Osteoblast (primary cell): ENCODE results near the gene PIGP. TPM values are rescaled to one million over a fixed set of nuclear protein-coding genes. Genes with fewer than 3 reads are reported as not detected.
"Not testable (repeated sequence)": the region's sequence is repeated elsewhere in the genome, so short reads cannot be mapped to it uniquely, and the experiment has no call there.

Experiments
- DNase-seq: peaks from one replicate; pipeline ENCODE4 v3.0.0; 2011; ENCODE audit warnings: low spot score, mixed read lengths; ENCODE audit not compliant: insufficient read length; ENCODE audit errors: missing footprints
- H2AFZ ChIP-seq: 2 replicates; pipeline ENCODE4 v1.6.0; 2011; ENCODE audit warnings: mild to moderate bottlenecking, low read length
- H3K27ac ChIP-seq: 2 replicates; pipeline ENCODE4 v1.5.1; 2011; ENCODE audit warnings: mild to moderate bottlenecking, low read depth, low read length, moderate library complexity
- H3K27me3 ChIP-seq: 2 replicates; pipeline ENCODE4 v1.6.0; 2012; ENCODE audit warnings: mild to moderate bottlenecking, control low read depth, inconsistent platforms, low read length, moderate library complexity; ENCODE audit not compliant: insufficient read depth
- H3K36me3 ChIP-seq: 2 replicates; pipeline ENCODE4 v1.5.1; 2011; ENCODE audit warnings: mild to moderate bottlenecking, low read length, control low read depth, moderate library complexity; ENCODE audit not compliant: insufficient read depth
- H3K4me1 ChIP-seq: 2 replicates; pipeline ENCODE4 v1.5.1; 2011; ENCODE audit warnings: mild to moderate bottlenecking, low read length, control low read depth, moderate library complexity; ENCODE audit not compliant: insufficient read depth
- H3K4me2 ChIP-seq: 2 replicates; pipeline ENCODE4 v1.6.0; 2011; ENCODE audit warnings: mild to moderate bottlenecking, low read length; ENCODE audit not compliant: insufficient read depth
- H3K4me3 ChIP-seq: fragments of 200-600 bp; sonication (generic); 3 replicates; pipeline ENCODE4 v1.5.1; 2012; ENCODE audit warnings: mild to moderate bottlenecking, low read length, inconsistent platforms; ENCODE audit not compliant: insufficient read depth
- H3K79me2 ChIP-seq: 2 replicates; pipeline ENCODE4 v1.6.0; 2012; ENCODE audit warnings: mild to moderate bottlenecking, low read length, control low read depth, inconsistent platforms; ENCODE audit not compliant: insufficient read depth
- H3K9me3 ChIP-seq: 2 replicates; pipeline ENCODE4 v1.5.1; 2011; ENCODE audit warnings: low read depth, low read length, control low read depth
- H4K20me1 ChIP-seq: 2 replicates; pipeline ENCODE4 v1.6.0; 2012; ENCODE audit warnings: mild to moderate bottlenecking, low read length, control low read depth; ENCODE audit not compliant: insufficient read depth
- total RNA-seq: library from RNA; depleted of rRNA; stranded (reverse); fragments of >200 nt; gene quantifications from 2 replicates; pipeline ENCODE4 v1.2.3, GENCODE V29; 2012
- TF ChIP-seq, protein P1 (sequence below): IDR thresholded peaks from 2 replicates; pipeline ENCODE4 v1.5.1; 2011; ENCODE audit warnings: mild to moderate bottlenecking, low read depth, low read length, moderate library complexity; ENCODE audit errors: extremely low read depth

PIGP gene
- total RNA-seq, 1 donor = 2.5 TPM

DNA sequence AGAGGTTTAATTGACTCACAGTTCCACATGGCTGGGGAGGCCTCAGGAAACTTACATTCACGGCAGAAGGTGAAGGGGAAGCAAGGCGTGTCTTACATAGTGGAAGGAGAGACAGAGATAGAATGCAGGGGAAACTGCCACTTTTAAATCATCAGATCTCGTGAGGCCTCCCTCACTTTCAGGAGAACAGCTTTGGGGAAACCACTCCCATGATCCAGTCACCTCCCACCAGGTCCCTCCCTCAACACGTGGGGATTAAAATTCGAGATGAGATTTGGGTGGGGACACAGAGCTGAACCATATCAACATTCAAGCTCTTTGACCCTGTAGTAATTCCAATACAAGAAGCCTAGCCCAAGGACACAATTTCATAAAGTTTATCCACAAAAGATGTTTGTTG is 13.7 kb downstream of the PIGP start:
- no peaks in the 10 kb centered on the region for H3K36me3 ChIP-seq
- TF ChIP-seq, protein P1, sequence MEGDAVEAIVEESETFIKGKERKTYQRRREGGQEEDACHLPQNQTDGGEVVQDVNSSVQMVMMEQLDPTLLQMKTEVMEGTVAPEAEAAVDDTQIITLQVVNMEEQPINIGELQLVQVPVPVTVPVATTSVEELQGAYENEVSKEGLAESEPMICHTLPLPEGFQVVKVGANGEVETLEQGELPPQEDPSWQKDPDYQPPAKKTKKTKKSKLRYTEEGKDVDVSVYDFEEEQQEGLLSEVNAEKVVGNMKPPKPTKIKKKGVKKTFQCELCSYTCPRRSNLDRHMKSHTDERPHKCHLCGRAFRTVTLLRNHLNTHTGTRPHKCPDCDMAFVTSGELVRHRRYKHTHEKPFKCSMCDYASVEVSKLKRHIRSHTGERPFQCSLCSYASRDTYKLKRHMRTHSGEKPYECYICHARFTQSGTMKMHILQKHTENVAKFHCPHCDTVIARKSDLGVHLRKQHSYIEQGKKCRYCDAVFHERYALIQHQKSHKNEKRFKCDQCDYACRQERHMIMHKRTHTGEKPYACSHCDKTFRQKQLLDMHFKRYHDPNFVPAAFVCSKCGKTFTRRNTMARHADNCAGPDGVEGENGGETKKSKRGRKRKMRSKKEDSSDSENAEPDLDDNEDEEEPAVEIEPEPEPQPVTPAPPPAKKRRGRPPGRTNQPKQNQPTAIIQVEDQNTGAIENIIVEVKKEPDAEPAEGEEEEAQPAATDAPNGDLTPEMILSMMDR = no peak
- peaks cover 28% of the 10 kb centered on the region for H3K4me1 ChIP-seq
- no peak overlapping the region for H2AFZ ChIP-seq
- H3K79me2 ChIP-seq = no peaks in the 10 kb centered on the region
- peaks cover 3% of the 10 kb centered on the region for H3K27me3 ChIP-seq
- no peaks in the 10 kb centered on the region for H4K20me1 ChIP-seq
- H3K4me2 ChIP-seq = no peak overlapping the region
- no peak overlapping the region for H3K27ac ChIP-seq
- H3K4me3 ChIP-seq = no peak overlapping the region
- H3K9me3 ChIP-seq = no peaks in the 10 kb centered on the region
- DNase-seq = no peak

DNA sequence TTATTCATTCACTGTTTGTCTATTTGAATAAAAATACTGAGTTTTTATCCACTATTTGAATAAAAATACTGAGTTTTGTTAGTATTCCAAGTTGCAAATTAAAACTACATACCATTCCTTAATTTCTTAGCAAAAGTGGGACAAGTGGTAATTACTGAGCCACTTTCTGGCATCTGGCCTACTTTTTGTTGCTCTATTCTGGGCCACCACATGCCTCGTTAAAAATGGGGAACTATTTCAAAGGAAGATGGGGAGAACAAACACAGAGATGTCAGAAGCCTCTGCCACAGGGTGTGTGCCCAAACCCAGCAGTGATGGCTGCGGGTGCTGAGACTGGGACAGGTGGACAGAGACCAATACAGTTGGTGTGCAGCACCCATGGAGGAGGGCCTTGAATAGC is 14.6 kb downstream of the PIGP start:
- H3K9me3 ChIP-seq = no peaks in the 10 kb centered on the region
- H3K27ac ChIP-seq = no peak overlapping the region
- no peak overlapping the region for H3K4me2 ChIP-seq
- H3K4me3 ChIP-seq = no peak overlapping the region
- H2AFZ ChIP-seq = no peak overlapping the region
- no peaks in the 10 kb centered on the region for H3K36me3 ChIP-seq
- H3K27me3 ChIP-seq = peaks cover 3% of the 10 kb centered on the region
- peak; percentile 31 for DNase-seq
- H4K20me1 ChIP-seq = no peaks in the 10 kb centered on the region
- TF ChIP-seq, protein P1 = no peak
- H3K79me2 ChIP-seq = no peaks in the 10 kb centered on the region
- H3K4me1 ChIP-seq = peaks cover 28% of the 10 kb centered on the region

DNA sequence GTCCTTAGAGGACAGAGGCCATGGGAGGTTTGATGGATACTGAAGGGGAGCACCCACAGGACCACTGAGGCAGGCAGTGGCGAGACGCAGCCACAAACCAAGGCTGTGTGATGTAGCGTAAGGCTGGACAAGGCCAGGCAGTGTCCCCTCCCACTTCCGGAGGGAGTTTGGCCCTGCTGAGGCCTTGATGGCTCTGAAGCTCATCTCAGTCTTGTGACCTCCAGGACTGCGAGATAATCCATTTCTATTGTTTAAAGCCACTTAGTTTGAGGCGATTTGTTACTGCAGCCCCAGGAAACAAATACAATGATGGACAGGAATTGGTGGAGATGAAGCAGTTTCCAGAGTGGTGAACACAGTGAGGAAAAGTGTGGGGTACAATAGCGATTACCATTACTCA is 15.3 kb downstream of the PIGP start:
- H2AFZ ChIP-seq = no peak overlapping the region
- no peaks in the 10 kb centered on the region for H4K20me1 ChIP-seq
- no peaks in the 10 kb centered on the region for H3K79me2 ChIP-seq
- H3K27ac ChIP-seq = no peak overlapping the region
- peaks cover 3% of the 10 kb centered on the region for H3K27me3 ChIP-seq
- TF ChIP-seq, protein P1 = no peak
- peaks cover 27% of the 10 kb centered on the region for H3K4me1 ChIP-seq
- H3K4me3 ChIP-seq = no peak overlapping the region
- DNase-seq = no peak
- H3K36me3 ChIP-seq = no peaks in the 10 kb centered on the region
- no peak overlapping the region for H3K4me2 ChIP-seq
- no peaks in the 10 kb centered on the region for H3K9me3 ChIP-seq

DNA sequence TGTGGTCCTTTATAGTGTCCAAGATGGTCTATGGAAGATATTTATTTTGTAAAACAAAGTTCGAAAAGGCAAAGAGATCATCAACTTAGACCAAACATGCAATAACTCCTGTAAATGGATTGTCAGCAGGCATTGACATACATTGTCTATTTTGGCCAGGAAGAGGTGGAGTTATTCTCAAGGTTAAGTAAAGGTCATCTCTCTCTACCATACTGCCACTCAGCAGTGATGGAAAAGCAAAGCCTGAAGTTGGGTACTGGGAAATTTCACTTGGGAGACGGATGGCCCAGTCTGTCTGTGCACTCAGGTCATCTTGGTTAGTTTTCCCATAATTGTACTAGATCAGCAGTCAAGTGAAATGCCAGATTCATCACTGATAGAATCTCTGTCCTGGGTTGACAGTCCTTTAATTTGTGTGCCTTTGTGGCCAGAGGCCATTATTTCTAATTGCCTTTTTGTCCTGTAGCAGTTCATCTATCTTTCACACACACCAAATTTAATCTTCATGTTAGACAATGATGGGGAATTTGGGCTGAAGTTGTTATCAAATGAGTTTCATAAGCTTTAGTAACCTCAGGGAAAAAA is 17.5 kb downstream of the PIGP start:
- no peaks in the 10 kb centered on the region for H4K20me1 ChIP-seq
- no peaks in the 10 kb centered on the region for H3K36me3 ChIP-seq
- H3K27ac ChIP-seq = no peak overlapping the region
- H2AFZ ChIP-seq = no peak overlapping the region
- peaks cover 5% of the 10 kb centered on the region for H3K27me3 ChIP-seq
- TF ChIP-seq, protein P1 = no peak
- H3K4me2 ChIP-seq = no peak overlapping the region
- DNase-seq = no peak
- peaks cover 5% of the 10 kb centered on the region for H3K4me1 ChIP-seq
- H3K79me2 ChIP-seq = no peaks in the 10 kb centered on the region
- H3K9me3 ChIP-seq = no peaks in the 10 kb centered on the region
- no peak overlapping the region for H3K4me3 ChIP-seq

DNA sequence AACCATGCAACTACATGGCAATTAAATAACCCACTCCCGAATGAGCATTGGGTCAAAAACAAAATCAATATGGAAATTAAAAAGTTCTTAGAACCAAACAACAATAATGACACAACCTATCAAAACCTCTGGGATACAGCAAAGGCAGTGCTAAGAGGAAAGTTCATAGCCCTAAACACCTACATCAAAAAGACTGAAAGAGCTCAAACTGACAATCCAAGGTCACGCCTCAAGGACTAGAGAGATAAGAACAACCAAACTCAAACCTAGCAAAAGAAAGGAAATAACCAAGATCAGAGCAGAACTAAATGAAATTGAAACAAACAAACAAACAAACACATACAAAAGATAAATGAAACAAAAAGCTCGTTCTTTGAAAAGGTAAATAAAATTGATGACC is 23.1 kb downstream of the PIGP start:
- not testable (repeated sequence) for H3K36me3 ChIP-seq, H3K4me2 ChIP-seq, H3K9me3 ChIP-seq, H3K79me2 ChIP-seq, DNase-seq, H2AFZ ChIP-seq, H4K20me1 ChIP-seq, H3K4me1 ChIP-seq, H3K4me3 ChIP-seq, H3K27ac ChIP-seq
- H3K27me3 ChIP-seq = peaks cover 13% of the 10 kb centered on the region
